Thoracic aorta (tissue), 2 donors: ENCODE measurements around the gene DCAF5. TPM values are rescaled to one million over a fixed set of nuclear protein-coding genes. Genes with fewer than 3 reads are reported as not detected.
A peak's percentile ranks its signal among the peaks of the same experiment; 100 is the strongest.

ENCODE experiments used
- ATAC-seq: fragments of 150-250 bp; one replicate; pipeline ENCODE4 v1.8.0; 2017; ENCODE audit warnings: low read depth; ENCODE audit not compliant: insufficient number of reproducible peaks, low FRiP score
- DNase-seq: peaks from one replicate; pipeline ENCODE4 v3.0.0-alpha.2; 2020; ENCODE audit warnings: low spot score
- H3K27ac ChIP-seq, 2 donors: fragments of 200-600 bp; sonication (generic); 1 replicate in 1 of 2; 2 replicates in 1 of 2; pipeline ENCODE4 v1.5.1; 2016; ENCODE audit warnings: mild to moderate bottlenecking in 2 of 2, moderate library complexity in 2 of 2
- H3K27me3 ChIP-seq: fragments of 200-600 bp; sonication (generic); replicated peaks from 2 replicates; pipeline ENCODE4 v1.6.0; 2016; ENCODE audit warnings: mild to moderate bottlenecking; ENCODE audit not compliant: insufficient read depth
- H3K36me3 ChIP-seq: fragments of 200-600 bp; sonication (generic); one replicate; pipeline ENCODE4 v1.5.1; 2016
- H3K4me1 ChIP-seq, 2 donors: fragments of 200-600 bp; sonication (generic); 1 replicate in 1 of 2; 2 replicates in 1 of 2; pipeline versions ENCODE4 v1.5.1 to v1.6.0; 2016; ENCODE audit warnings: low read depth in 2 of 2, mild to moderate bottlenecking in 1 of 2; ENCODE audit not compliant: control insufficient read depth in 1 of 2
- H3K4me3 ChIP-seq: fragments of 200-600 bp; sonication (generic); 2 replicates; pipeline ENCODE4 v1.5.1; 2016; ENCODE audit warnings: mild to moderate bottlenecking
- H3K9me3 ChIP-seq: fragments of 200-600 bp; sonication (generic); 2 replicates; pipeline ENCODE4 v1.5.1; 2016
- total RNA-seq, 2 donors: library from RNA; depleted of rRNA; stranded (reverse); fragments of >200 nt; gene quantifications; one replicate each; pipeline versions ENCODE4 v1.1.0 to v1.2.3, GENCODE V29; 2016
- TF ChIP-seq, protein P1 (sequence below): fragments of 200-600 bp; sonication (generic); IDR thresholded peaks from one replicate; pipeline ENCODE4 v1.5.1; 2019; ENCODE audit warnings: antibody characterized with exemption

DCAF5 gene
- total RNA-seq, 2 donors from 2014 or later, result 37.6 to 42.0 TPM

DNA sequence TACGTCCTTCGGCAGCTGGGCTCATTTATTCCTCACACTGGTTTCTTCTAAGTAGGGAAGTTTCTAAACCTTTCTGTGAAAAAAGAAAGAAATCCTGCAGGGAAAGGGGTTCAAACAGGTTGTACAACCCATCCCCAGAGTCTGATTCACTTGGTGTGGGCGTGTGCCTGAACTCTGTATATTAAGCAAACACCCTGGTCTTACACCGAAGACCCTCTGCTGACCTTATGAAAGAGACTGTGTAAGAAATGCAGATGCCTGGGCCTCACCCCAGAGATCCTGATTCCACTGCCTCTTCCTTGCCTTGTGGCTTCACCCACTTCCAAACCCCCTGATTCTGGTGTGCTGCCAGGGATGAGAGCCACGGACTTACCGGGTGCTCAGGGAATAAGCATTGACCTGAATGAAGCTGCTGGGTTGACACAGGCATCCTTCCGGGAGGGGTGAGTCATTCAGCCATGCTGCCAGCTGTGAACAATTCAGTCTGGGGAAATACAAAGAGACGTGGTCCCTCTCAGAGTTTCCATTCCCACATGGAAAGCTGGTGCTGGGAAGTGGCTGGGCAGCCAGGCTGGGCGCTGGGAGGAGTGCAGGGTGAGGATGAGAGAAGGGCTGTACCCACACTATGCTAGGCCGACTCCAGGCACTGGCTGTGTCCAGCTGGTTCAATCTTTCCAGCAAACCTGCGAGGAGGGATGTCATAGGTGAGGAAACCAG, 147.3 kb downstream of the DCAF5 start:
- DNase-seq (peak; percentile 73), ATAC-seq (peak; percentile 87)
- Histone ChIP-seq H3K4me1 (peaks cover 7 to 43% of the 10 kb centered on the region in 2 donors), H3K27me3 (no peaks in the 10 kb centered on the region), H3K9me3 (no peaks in the 10 kb centered on the region), H3K36me3 (no peaks in the 10 kb centered on the region), H3K27ac (peak overlapping the region; percentile 47 to 68), H3K4me3 (peak overlapping the region; percentile 2)
- TF ChIP-seq, protein P1, sequence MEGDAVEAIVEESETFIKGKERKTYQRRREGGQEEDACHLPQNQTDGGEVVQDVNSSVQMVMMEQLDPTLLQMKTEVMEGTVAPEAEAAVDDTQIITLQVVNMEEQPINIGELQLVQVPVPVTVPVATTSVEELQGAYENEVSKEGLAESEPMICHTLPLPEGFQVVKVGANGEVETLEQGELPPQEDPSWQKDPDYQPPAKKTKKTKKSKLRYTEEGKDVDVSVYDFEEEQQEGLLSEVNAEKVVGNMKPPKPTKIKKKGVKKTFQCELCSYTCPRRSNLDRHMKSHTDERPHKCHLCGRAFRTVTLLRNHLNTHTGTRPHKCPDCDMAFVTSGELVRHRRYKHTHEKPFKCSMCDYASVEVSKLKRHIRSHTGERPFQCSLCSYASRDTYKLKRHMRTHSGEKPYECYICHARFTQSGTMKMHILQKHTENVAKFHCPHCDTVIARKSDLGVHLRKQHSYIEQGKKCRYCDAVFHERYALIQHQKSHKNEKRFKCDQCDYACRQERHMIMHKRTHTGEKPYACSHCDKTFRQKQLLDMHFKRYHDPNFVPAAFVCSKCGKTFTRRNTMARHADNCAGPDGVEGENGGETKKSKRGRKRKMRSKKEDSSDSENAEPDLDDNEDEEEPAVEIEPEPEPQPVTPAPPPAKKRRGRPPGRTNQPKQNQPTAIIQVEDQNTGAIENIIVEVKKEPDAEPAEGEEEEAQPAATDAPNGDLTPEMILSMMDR, result no peak

- Histone ChIP-seq H3K27me3 (no peaks in the 10 kb centered on the region), H3K4me3 (peak overlapping the region; percentile 2), H3K36me3 (no peaks in the 10 kb centered on the region), H3K4me1 (peaks cover 7 to 43% of the 10 kb centered on the region in 2 donors), H3K9me3 (no peaks in the 10 kb centered on the region), H3K27ac (peak overlapping the region; percentile 47 to 68)
- ATAC-seq, result no peak
- TF ChIP-seq, protein P1, result no peak
- DNase-seq, result no peak
Measured at GRCh38 chr14:69004731-69005431, 148.0 kb downstream of the DCAF5 start.

DNA sequence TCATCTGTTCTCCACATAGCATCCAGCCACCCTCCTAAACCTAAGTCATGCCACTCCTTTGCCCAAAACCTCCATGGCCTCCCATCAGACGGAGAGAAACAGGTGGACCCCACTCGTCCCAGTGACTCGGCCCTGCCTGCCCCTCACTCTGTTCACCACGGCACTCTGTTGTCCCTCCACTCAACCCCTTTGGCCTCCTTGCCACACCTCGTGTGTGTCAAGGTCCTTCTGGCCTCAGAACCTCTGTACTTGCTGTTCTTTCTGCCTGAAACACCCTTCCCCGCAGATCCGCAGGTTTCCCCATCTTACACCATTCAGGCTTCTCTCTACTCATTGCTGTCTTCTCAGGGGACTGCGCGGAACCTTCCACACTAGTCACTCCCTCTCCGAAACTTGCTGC, 149.3 kb downstream of the DCAF5 start:
- Histone ChIP-seq H3K27ac (no peak overlapping the region), H3K4me3 (no peak overlapping the region), H3K36me3 (no peaks in the 10 kb centered on the region), H3K27me3 (no peaks in the 10 kb centered on the region), H3K9me3 (no peaks in the 10 kb centered on the region), H3K4me1 (peaks cover 7 to 39% of the 10 kb centered on the region in 2 donors)
- ATAC-seq, result no peak
- DNase-seq, result no peak
- TF ChIP-seq, protein P1, result no peak

DNA sequence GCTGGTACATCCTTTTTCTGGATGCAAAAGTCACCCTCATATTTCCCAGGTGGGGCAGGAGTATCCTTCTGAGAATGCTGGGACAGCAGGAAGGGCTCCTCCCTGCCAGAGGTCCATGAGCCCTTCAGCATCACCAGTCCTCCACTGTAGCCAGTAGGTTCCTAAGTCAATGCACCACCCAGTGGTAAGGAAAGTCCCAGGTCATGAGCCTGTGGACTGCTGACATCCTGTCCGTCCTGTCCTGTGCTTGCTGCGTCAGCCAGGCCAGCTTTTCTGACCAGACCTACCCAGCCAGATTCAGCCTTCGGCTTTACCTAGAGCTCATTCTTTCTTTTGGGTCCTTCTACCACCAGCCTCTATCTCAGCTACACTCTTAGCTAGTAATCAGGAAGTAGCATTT, 150.8 kb downstream of the DCAF5 start:
- H3K36me3 ChIP-seq, result no peaks in the 10 kb centered on the region
- ATAC-seq (no peak), DNase-seq (no peak)
- TF ChIP-seq, protein P1, result peak; percentile 19
- H3K9me3 ChIP-seq, result no peaks in the 10 kb centered on the region
- no peak overlapping the region for H3K4me3 ChIP-seq
- no peak overlapping the region for H3K27ac ChIP-seq
- H3K27me3 ChIP-seq, result no peaks in the 10 kb centered on the region
- H3K4me1 ChIP-seq, result peaks cover 7 to 28% of the 10 kb centered on the region in 2 donors

GRCh38 chr14:69001375-69001774, 151.5 kb downstream of the DCAF5 start:
- DNase-seq (no peak), ATAC-seq (no peak)
- Histone ChIP-seq H3K27ac (no peak overlapping the region), H3K27me3 (no peaks in the 10 kb centered on the region), H3K4me3 (no peak overlapping the region), H3K9me3 (no peaks in the 10 kb centered on the region), H3K36me3 (no peaks in the 10 kb centered on the region), H3K4me1 (peaks cover 7 to 22% of the 10 kb centered on the region in 2 donors)
- TF ChIP-seq, protein P1, result no peak
